Sigmoid colon (tissue), 7 donors: ENCODE results near the gene PYGB. TPM values are rescaled to one million over a fixed set of nuclear protein-coding genes. Genes with fewer than 3 reads are reported as not detected.

Experiments used
- DNase-seq: peaks from one replicate; pipeline ENCODE4 v3.0.0-alpha.2; 2019
- H3K27ac ChIP-seq, 4 donors: fragments of 200-600 bp; sonication (generic); one replicate each; pipeline ENCODE4 v1.5.1; 2016 to 2019; ENCODE audit warnings: mild to moderate bottlenecking in 1 of 4
- H3K27me3 ChIP-seq, 3 donors: fragments of 200-600 bp; sonication (generic); one replicate each; pipeline ENCODE4 v1.5.1; 2019; ENCODE audit warnings: mild to moderate bottlenecking in 1 of 3
- H3K36me3 ChIP-seq, 4 donors: fragments of 200-600 bp; sonication (generic); one replicate each; pipeline ENCODE4 v1.5.1; 2016 to 2019
- H3K4me1 ChIP-seq, 4 donors: fragments of 200-600 bp; sonication (generic); one replicate each; pipeline ENCODE4 v1.5.1; 2017 to 2019
- H3K4me3 ChIP-seq, 4 donors: fragments of 200-600 bp; sonication (generic); one replicate each; pipeline ENCODE4 v1.5.1; 2017 to 2019; ENCODE audit warnings: mild to moderate bottlenecking in 2 of 4, moderate library complexity in 1 of 4
- H3K9me3 ChIP-seq, 4 donors: fragments of 200-600 bp in 3 of 4; sonication (generic) in 3 of 4; one replicate each; pipeline versions ENCODE4 v1.5.1 to v1.6.1; 2013 to 2019
- EP300 ChIP-seq, 4 donors: sonication (generic); formaldehyde crosslinking; IDR thresholded peaks; one replicate each; pipeline ENCODE4 v1.6.1; 2017; ENCODE audit warnings: antibody characterized with exemption in 4 of 4
- POLR2A ChIP-seq, 2 donors: fragments of 450-650 bp; IDR thresholded peaks; one replicate each; pipeline ENCODE4 v1.6.1; 2016; ENCODE audit warnings: antibody characterized with exemption in 2 of 2, mild to moderate bottlenecking in 2 of 2, moderate library complexity in 2 of 2
- POLR2AphosphoS5 ChIP-seq, 4 donors: sonication (generic); formaldehyde crosslinking; IDR thresholded peaks; one replicate each; pipeline ENCODE4 v1.6.1; 2017; ENCODE audit warnings: antibody characterized with exemption in 4 of 4
- WGBS, 2 donors: extraction: QIAGEN DNeasy Blood & Tissue Kit; methylation state at CpG; one replicate each; pipeline ENCODE4 v1.1.7; 2013; 5-methylcytosine and 5-hydroxymethylcytosine counted together
- intact Hi-C: fragments of 100-400 bp; cut with DNase I; formaldehyde crosslinking; loops from one replicate; pipeline ENCODE4 v1.15.1; 2023
- polyA plus RNA-seq, 3 donors: library from polyadenylated mRNA; stranded (reverse); fragments of 200-250 nt; gene quantifications; one replicate each; pipeline ENCODE4 v1.2.3, GENCODE V29; 2013
- total RNA-seq, 4 donors: library from RNA; depleted of rRNA; stranded (reverse); fragments of >200 nt; gene quantifications; one replicate each; pipeline ENCODE4 v1.1.0, GENCODE V29; 2016
- TF ChIP-seq, protein P1 (sequence below), 4 experiments: fragments of 450-650 bp in 3 of 4; fragments of 200-600 bp in 1 of 4; IDR thresholded peaks; one replicate each; pipeline ENCODE4 v1.5.1; 2016 to 2019; ENCODE audit warnings: antibody characterized with exemption in 4 of 4, mild to moderate bottlenecking in 3 of 4, moderate library complexity in 2 of 4
- donor health status: healthy with polysubstance abuse.
- donor health status: Bipolar disorder and iron deficiency.
- donor health status: healthy.

Gene PYGB
- total and polyA plus RNA-seq, 7 donors = 45.6 to 317 (median 198) TPM

DNA sequence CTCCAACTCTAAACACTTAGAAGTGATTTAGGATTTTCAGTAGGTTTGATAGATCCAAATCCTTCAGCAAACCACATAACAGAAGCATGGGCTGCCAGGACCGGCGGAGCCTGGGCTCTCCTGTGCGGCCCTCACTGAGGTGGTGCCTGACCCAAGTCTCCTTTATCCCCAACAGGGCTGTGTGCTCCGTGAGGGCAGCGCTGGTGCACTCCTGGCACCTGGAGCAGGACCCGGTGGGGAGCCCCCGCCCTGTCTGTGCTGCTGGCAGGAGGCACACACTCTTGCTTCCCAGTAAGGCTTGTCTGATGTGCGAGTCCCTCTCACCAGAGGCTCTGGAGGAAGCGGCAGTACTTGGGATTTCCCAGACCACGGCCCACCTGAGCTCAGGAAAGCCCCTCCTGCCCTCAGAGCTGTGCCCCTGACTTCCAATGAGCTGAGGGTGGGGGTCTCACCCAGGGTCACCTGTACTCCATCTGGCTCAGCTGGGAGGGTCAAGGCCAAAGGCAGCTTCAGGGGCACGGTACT is 56.2 kb downstream of the PYGB start:
- DNase-seq = no peak
- TF ChIP-seq EP300 (IDR thresholded peaks at IDR 0.05) = no peak
- no peak for TF ChIP-seq POLR2A (IDR thresholded peaks at IDR 0.05)
- TF ChIP-seq, protein P1, sequence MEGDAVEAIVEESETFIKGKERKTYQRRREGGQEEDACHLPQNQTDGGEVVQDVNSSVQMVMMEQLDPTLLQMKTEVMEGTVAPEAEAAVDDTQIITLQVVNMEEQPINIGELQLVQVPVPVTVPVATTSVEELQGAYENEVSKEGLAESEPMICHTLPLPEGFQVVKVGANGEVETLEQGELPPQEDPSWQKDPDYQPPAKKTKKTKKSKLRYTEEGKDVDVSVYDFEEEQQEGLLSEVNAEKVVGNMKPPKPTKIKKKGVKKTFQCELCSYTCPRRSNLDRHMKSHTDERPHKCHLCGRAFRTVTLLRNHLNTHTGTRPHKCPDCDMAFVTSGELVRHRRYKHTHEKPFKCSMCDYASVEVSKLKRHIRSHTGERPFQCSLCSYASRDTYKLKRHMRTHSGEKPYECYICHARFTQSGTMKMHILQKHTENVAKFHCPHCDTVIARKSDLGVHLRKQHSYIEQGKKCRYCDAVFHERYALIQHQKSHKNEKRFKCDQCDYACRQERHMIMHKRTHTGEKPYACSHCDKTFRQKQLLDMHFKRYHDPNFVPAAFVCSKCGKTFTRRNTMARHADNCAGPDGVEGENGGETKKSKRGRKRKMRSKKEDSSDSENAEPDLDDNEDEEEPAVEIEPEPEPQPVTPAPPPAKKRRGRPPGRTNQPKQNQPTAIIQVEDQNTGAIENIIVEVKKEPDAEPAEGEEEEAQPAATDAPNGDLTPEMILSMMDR (IDR thresholded peaks at IDR 0.05) = no peak
- TF ChIP-seq POLR2AphosphoS5 (IDR thresholded peaks at IDR 0.05) = no peak
- 89 to 91% methylated on average over 11 of the region's 11 CpGs for WGBS, 2 donors
- Histone ChIP-seq H3K4me3 (no peak overlapping the region), H3K27me3 (no peaks in the 10 kb centered on the region), H3K36me3 (peaks cover 0 to 36% (median 1%) of the 10 kb centered on the region in 4 donors), H3K27ac (no peak overlapping the region), H3K4me1 (peaks cover 0 to 10% (median 0%) of the 10 kb centered on the region in 4 donors), H3K9me3 (no peaks in the 10 kb centered on the region)
- intact Hi-C loops = no loop called here

DNA sequence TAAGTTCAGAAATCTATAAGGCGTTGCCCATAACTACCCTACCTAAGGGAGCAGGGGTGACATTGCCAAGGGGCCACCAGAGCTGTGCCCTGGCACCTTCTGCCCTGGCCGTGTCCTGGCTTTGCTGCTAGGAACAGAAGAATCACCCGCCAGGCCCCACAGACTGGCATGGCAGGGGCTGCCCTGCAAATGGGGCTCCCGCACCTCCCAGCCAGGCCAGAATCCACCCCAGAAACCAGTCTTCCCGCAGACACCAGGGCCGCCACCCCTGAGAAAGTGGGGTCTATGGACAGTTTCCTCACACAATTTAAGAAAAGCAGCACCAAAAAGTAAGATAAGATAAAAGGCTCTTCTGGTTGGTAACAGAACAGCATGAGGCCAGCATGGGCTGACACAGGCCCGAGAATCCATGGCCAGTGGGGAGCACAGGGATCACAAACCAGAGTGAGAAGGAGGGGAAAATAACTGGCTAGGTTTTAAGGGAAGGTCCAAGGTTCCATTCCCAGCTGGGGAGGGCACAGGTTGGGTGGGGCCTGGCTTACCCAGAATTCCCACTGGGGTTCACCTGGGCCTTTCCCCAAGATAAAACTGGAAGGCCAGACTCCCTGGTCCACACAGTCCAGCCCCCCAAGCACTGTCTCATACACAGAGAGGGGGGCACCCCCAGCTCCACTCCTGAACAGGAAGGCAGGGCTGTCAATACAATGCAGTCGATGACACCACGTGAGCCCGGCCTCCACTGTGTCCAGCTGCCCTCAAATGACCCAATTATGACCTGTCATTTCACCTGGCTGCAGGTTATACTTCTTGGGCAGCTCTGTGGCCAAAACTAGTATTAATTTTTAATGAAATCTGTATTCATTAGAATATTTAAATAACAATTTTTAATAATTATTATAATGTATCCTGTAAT is 59.4 kb downstream of the PYGB start:
- no peaks in the 10 kb centered on the region for H3K9me3 ChIP-seq
- peaks cover 0 to 31% (median 27%) of the 10 kb centered on the region in 4 donors for H3K4me1 ChIP-seq
- H3K27ac ChIP-seq = no peak overlapping the region
- H3K4me3 ChIP-seq = no peak overlapping the region
- H3K27me3 ChIP-seq = no peaks in the 10 kb centered on the region
- intact Hi-C loops = no loop called here
- DNase-seq = peak; percentile 52
- peaks cover 0 to 22% (median 0%) of the 10 kb centered on the region in 4 donors for H3K36me3 ChIP-seq
- TF ChIP-seq POLR2AphosphoS5 (IDR thresholded peaks at IDR 0.05) (no peak), POLR2A (IDR thresholded peaks at IDR 0.05) (no peak), EP300 (IDR thresholded peaks at IDR 0.05) (no peak)
- TF ChIP-seq, protein P1 (IDR thresholded peaks at IDR 0.05) = no peak
- 95 to 96% methylated on average over 10 of the region's 10 CpGs for WGBS, 2 donors

DNA sequence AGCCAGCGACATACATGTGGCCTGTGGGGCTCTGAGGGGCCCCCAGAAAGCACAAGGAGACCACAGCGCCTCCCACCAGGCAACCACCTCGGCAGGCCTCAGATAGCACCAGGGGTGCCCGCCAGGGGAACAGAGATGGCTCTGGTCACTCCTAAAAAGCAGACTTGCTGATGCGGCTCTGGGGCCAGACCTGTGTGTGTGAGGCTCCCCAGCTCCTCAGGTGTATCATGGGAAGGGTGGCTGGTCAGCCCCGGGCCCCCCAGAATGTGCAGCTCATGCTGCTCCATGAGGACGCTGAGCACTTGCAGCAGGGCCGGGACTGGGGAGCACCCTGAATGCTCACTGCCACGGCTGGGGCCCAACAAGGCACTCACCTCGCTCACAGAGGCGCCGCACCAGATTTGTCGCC is 60.2 kb downstream of the PYGB start:
- intact Hi-C loops = no loop called here
- Histone ChIP-seq H3K4me3 (no peak overlapping the region), H3K27me3 (no peaks in the 10 kb centered on the region), H3K36me3 (peaks cover 0 to 14% (median 0%) of the 10 kb centered on the region in 4 donors), H3K9me3 (no peaks in the 10 kb centered on the region), H3K27ac (peak overlapping the region in 1 of 4 donors; percentile 82), H3K4me1 (peaks cover 0 to 31% (median 27%) of the 10 kb centered on the region in 4 donors)
- TF ChIP-seq, protein P1 (IDR thresholded peaks at IDR 0.05) = no peak
- TF ChIP-seq POLR2AphosphoS5 (IDR thresholded peaks at IDR 0.05) (no peak), POLR2A (IDR thresholded peaks at IDR 0.05) (no peak), EP300 (IDR thresholded peaks at IDR 0.05) (no peak)
- DNase-seq = peak; percentile 58
- 93 to 94% methylated on average over 13 of the region's 13 CpGs for WGBS, 2 donors

DNA sequence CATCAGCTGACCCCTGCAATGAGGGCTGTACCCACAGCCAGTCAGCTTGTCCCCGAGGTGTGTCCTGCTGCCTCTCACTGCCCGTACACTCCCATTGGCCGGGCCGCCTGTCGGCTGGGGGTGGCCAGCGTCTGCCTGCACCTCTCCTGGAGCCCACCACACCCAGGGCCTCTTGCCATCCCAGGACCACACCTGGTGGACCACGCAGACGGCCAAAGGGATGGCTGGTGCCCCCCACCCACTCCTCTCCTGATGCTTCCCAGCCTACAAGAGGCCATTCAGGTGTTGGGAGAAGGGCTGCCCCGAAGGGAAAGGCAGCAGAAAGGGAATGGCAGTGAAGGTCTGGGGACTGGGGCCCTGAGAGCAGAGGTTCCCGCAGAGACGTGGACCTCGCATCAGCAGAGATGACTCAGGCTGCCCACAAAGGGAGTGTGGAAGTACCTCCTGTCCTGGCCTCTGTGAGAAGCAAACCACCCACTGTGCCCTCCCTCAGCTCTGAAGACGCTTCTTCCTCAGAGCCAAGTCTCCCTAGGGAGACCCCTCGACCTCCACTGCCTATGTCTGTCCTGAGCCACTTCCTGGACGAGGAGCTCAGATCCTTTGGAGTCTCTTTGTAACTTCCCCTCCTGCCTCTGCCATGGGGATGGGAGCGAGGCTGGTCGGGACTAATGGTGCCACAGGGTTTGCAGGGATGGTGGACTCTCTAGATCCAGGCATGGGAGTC is 60.9 kb downstream of the PYGB start:
- WGBS, 2 donors = 84 to 88% methylated on average over 17 of the region's 17 CpGs
- H3K9me3 ChIP-seq = no peaks in the 10 kb centered on the region
- intact Hi-C loops = no loop called here
- H3K4me3 ChIP-seq = no peak overlapping the region
- peak; percentile 66 for DNase-seq
- H3K27ac ChIP-seq = peak overlapping the region; percentile 73 to 82 (median 80)
- H3K4me1 ChIP-seq = peaks cover 0 to 31% (median 27%) of the 10 kb centered on the region in 4 donors
- TF ChIP-seq, protein P1 (IDR thresholded peaks at IDR 0.05) = no peak
- TF ChIP-seq POLR2A (IDR thresholded peaks at IDR 0.05) (no peak), POLR2AphosphoS5 (IDR thresholded peaks at IDR 0.05) (no peak), EP300 (IDR thresholded peaks at IDR 0.05) (no peak)
- H3K27me3 ChIP-seq = no peaks in the 10 kb centered on the region
- H3K36me3 ChIP-seq = peaks cover 0 to 9% (median 0%) of the 10 kb centered on the region in 4 donors
